Suprapubic skin (tissue), 4 donors: ENCODE measurements around the gene PUS3.

Experiments used
- EP300 ChIP-seq: sonication (generic); formaldehyde crosslinking; IDR thresholded peaks from one replicate; pipeline ENCODE4 v1.6.1; 2017; ENCODE audit warnings: antibody characterized with exemption
- POLR2A ChIP-seq, 2 donors: fragments of 450-650 bp; IDR thresholded peaks; one replicate each; pipeline ENCODE4 v1.6.1; 2017; ENCODE audit warnings: antibody characterized with exemption in 2 of 2, mild to moderate bottlenecking in 2 of 2, moderate library complexity in 2 of 2
- POLR2AphosphoS5 ChIP-seq, 3 donors: sonication (generic); formaldehyde crosslinking; IDR thresholded peaks; one replicate each; pipeline ENCODE4 v1.6.1; 2017; ENCODE audit warnings: antibody characterized with exemption in 3 of 3
- TF ChIP-seq, protein P1 (sequence below), 2 donors: fragments of 200-600 bp in 1 of 2; fragments of 450-650 bp in 1 of 2; sonication (generic) in 1 of 2; IDR thresholded peaks; one replicate each; pipeline ENCODE4 v1.5.1; 2016 to 2019; ENCODE audit warnings: antibody characterized with exemption in 2 of 2, mild to moderate bottlenecking in 1 of 2, moderate library complexity in 1 of 2

DNA sequence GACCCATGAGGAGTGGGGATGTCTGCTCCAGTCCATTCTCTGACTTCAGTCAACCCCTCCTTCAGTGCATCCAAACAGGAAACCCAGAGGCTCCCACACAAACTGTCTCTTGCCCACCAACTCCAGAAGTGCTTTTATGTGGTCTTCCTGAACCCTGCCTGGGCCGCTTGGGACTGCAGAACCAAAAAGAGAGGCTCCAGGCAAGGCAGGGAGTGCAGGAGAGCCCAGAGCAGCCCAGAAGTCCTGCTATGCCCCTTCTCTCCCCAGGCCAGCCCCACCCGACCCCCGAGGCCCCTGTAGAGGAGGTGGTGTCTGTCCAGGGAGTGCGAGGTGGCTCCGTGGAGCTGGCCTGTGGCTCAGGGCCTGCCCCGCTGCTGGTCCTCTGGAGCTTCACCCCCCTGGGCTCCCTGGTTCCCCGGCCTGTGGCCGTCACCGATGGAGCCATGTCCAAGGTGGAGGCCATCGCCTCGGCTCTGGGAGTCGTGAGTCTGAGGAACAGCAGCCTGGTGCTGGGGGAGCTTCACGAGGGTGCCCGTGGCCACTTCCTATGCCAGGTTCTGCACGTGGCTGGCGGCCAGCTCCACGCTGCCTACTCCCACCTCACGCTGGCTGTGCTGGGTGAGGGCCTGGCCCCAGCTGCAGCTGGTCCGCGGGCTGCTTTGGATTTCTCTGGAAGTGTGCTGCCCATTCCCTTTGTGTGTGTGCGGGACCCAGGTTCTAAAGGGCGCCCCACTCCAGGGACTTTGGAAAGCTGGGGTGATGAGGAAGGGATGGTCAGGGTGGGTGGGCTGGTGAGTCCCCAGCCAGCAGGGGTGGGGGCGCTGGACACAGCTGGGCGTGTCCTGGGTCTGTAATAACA is 44.6 kb upstream of the PUS3 start:
- TF ChIP-seq, protein P1, sequence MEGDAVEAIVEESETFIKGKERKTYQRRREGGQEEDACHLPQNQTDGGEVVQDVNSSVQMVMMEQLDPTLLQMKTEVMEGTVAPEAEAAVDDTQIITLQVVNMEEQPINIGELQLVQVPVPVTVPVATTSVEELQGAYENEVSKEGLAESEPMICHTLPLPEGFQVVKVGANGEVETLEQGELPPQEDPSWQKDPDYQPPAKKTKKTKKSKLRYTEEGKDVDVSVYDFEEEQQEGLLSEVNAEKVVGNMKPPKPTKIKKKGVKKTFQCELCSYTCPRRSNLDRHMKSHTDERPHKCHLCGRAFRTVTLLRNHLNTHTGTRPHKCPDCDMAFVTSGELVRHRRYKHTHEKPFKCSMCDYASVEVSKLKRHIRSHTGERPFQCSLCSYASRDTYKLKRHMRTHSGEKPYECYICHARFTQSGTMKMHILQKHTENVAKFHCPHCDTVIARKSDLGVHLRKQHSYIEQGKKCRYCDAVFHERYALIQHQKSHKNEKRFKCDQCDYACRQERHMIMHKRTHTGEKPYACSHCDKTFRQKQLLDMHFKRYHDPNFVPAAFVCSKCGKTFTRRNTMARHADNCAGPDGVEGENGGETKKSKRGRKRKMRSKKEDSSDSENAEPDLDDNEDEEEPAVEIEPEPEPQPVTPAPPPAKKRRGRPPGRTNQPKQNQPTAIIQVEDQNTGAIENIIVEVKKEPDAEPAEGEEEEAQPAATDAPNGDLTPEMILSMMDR (IDR thresholded peaks at IDR 0.05), result no peak
- TF ChIP-seq EP300 (no peak), POLR2AphosphoS5 (IDR thresholded peaks at IDR 0.05) (no peak), POLR2A (IDR thresholded peaks at IDR 0.05) (no peak)
